GM20431 (cell line): ENCODE data around the gene DHCR24.
"Not testable (repeated sequence)": the region's sequence is repeated elsewhere in the genome, so short reads cannot be mapped to it uniquely, and the experiment has no call there.

Experiments
- in situ Hi-C: fragments of 300-500 bp; cut with MseI, MboI; formaldehyde crosslinking; loops from one replicate; pipeline ENCODE4 v1.15.0; 2020; ENCODE audit warnings: low sequenced_read_pairs; ENCODE audit not compliant: unreplicated experiment

DHCR24 gene

GRCh38 chr1:54889132-54889725 is 2.2 kb upstream of the DHCR24 start:
- in situ Hi-C loops: no loop called here

GRCh38 chr1:54888080-54888733 is 1.2 kb upstream of the DHCR24 start:
- in situ Hi-C loops: no loop called here

GRCh38 chr1:54887665-54888071 is 673 bp upstream of the DHCR24 start:
- in situ Hi-C loops: no loop called here

GRCh38 chr1:54885807-54886723 is 930 bp downstream of the DHCR24 start:
- in situ Hi-C loops: no loop called here

GRCh38 chr1:54885237-54885679 is 1.7 kb downstream of the DHCR24 start:
- in situ Hi-C loops: no loop called here

GRCh38 chr1:54884768-54885167 is 2.2 kb downstream of the DHCR24 start:
- in situ Hi-C loops: no loop called here

GRCh38 chr1:54884135-54884586 is 2.8 kb downstream of the DHCR24 start:
- in situ Hi-C loops: no loop called here

GRCh38 chr1:54883349-54884102 is 3.5 kb downstream of the DHCR24 start:
- in situ Hi-C loops: no loop called here

GRCh38 chr1:54882519-54882918 is 4.5 kb downstream of the DHCR24 start:
- in situ Hi-C loops: no loop called here

GRCh38 chr1:54881604-54882003 is 5.4 kb downstream of the DHCR24 start:
- in situ Hi-C loops: not testable (repeated sequence)

- in situ Hi-C loops: no loop called here
Observed at GRCh38 chr1:54879872-54880271, 7.1 kb downstream of the DHCR24 start.

- in situ Hi-C loops: no loop called here
Observed at GRCh38 chr1:54876814-54877213, 10.2 kb downstream of the DHCR24 start.

- in situ Hi-C loops: no loop called here
Observed at GRCh38 chr1:54875000-54875399, 12.0 kb downstream of the DHCR24 start.

- in situ Hi-C loops: no loop called here
Observed at GRCh38 chr1:54874079-54874830, 12.7 kb downstream of the DHCR24 start.

GRCh38 chr1:54872036-54872331 is 15.0 kb downstream of the DHCR24 start:
- in situ Hi-C loops: no loop called here

GRCh38 chr1:54871275-54872035 is 15.5 kb downstream of the DHCR24 start:
- in situ Hi-C loops: no loop called here

GRCh38 chr1:54870869-54871268 is 16.1 kb downstream of the DHCR24 start:
- in situ Hi-C loops: no loop called here

- in situ Hi-C loops: no loop called here
Observed at GRCh38 chr1:54869173-54869851, 17.7 kb downstream of the DHCR24 start.

- in situ Hi-C loops: no loop called here
Observed at GRCh38 chr1:54867717-54868057, 19.3 kb downstream of the DHCR24 start.
